HEK293 (cell line): ENCODE measurements around the gene LPP.

Experiments used
- CTCF ChIA-PET: fragments of 350-600 bp; formaldehyde crosslinking; extraction: SDS; loops from one replicate; lab custom pipeline; 2021; ENCODE audit warnings: antibody characterized with exemption; lab: Yijun Ruan, JAX
- POLR2A ChIA-PET: fragments of 300-600 bp; formaldehyde crosslinking; extraction: SDS; loops from one replicate; lab custom pipeline; 2020; ENCODE audit warnings: antibody characterized with exemption, inconsistent platforms; lab: Yijun Ruan, JAX
- H3K27ac ChIP-seq: fragments of 200-500 bp; sonication (Bioruptor generic); 2 replicates; pipeline ENCODE4 v1.5.1; 2014; ENCODE audit warnings: low read depth, low read length, control low read depth, inconsistent platforms; ENCODE audit errors: extremely low read depth
- H3K36me3 ChIP-seq, 2 experiments: fragments of 200-500 bp in 1 of 2; sonication (Bioruptor generic) in 1 of 2; 1 replicate in 1 of 2; 2 replicates in 1 of 2; pipeline ENCODE4 v1.5.1; 2014 to 2017; ENCODE audit warnings: inconsistent platforms in 2 of 2, low read length in 2 of 2; ENCODE audit not compliant: control insufficient read depth in 2 of 2, insufficient read depth in 1 of 2
- H3K4me1 ChIP-seq: fragments of 200-500 bp; sonication (Bioruptor generic); 2 replicates; pipeline ENCODE4 v1.5.1; 2014; ENCODE audit warnings: mild to moderate bottlenecking, low read length, inconsistent platforms; ENCODE audit not compliant: control insufficient read depth, insufficient read depth
- H3K4me3 ChIP-seq: 2 replicates; pipeline ENCODE4 v1.5.1; 2011; ENCODE audit warnings: low read depth, mild to moderate bottlenecking, control low read depth, low read length, moderate library complexity
- H3K9me3 ChIP-seq: fragments of 200-500 bp; sonication (Bioruptor generic); 2 replicates; pipeline ENCODE4 v1.5.1; 2014; ENCODE audit warnings: low read depth, low read length, inconsistent platforms; ENCODE audit not compliant: control insufficient read depth, insufficient read depth
- CTCF ChIP-seq: fragments of 450-650 bp; formaldehyde crosslinking; IDR thresholded peaks from 2 replicates; pipeline ENCODE4 v1.5.1; 2016; ENCODE audit warnings: missing biosample characterization, missing genetic modification characterization
- GLI2 ChIP-seq: fragments of 450-650 bp; formaldehyde crosslinking; IDR thresholded peaks from 2 replicates; pipeline ENCODE4; 2017; ENCODE audit warnings: missing biosample characterization, missing genetic modification characterization, low read depth, borderline replicate concordance
- GLI4 ChIP-seq: fragments of 450-650 bp; formaldehyde crosslinking; IDR thresholded peaks from 2 replicates; pipeline ENCODE4 v1.5.1; 2016; ENCODE audit warnings: missing biosample characterization, missing genetic modification characterization
- KLF16 ChIP-seq: fragments of 450-650 bp; formaldehyde crosslinking; IDR thresholded peaks from 2 replicates; pipeline ENCODE4 v1.5.1; 2017; ENCODE audit warnings: missing biosample characterization, missing genetic modification characterization
- MEIS1 ChIP-seq: sonication (generic); formaldehyde crosslinking; IDR thresholded peaks from 2 replicates; pipeline ENCODE4 v1.8.1; 2022; ENCODE audit warnings: missing genetic modification reagents, mild to moderate bottlenecking, borderline replicate concordance
- OVOL3 ChIP-seq: fragments of 450-650 bp; formaldehyde crosslinking; IDR thresholded peaks from 2 replicates; pipeline ENCODE4 v1.5.1; 2016; ENCODE audit warnings: missing biosample characterization, missing genetic modification characterization
- YY1 ChIP-seq: fragments of 450-650 bp; formaldehyde crosslinking; IDR thresholded peaks from 2 replicates; pipeline ENCODE4 v1.5.1; 2018; ENCODE audit warnings: missing biosample characterization, missing genetic modification characterization
- ZBTB48 ChIP-seq: fragments of 450-650 bp; formaldehyde crosslinking; IDR thresholded peaks from 2 replicates; pipeline ENCODE4 v1.5.1; 2016; ENCODE audit warnings: missing biosample characterization, missing genetic modification characterization
- ZBTB7A ChIP-seq: fragments of 450-650 bp; formaldehyde crosslinking; IDR thresholded peaks from 2 replicates; pipeline ENCODE4 v1.5.1; 2016; ENCODE audit warnings: low read depth, missing biosample characterization, missing genetic modification characterization
- ZNF132 ChIP-seq: fragments of 450-650 bp; formaldehyde crosslinking; IDR thresholded peaks from 2 replicates; pipeline ENCODE4 v1.5.1; 2017; ENCODE audit warnings: missing biosample characterization, missing genetic modification characterization, borderline replicate concordance
- ZNF169 ChIP-seq: fragments of 450-650 bp; formaldehyde crosslinking; IDR thresholded peaks from 2 replicates; pipeline ENCODE4 v1.5.1; 2016; ENCODE audit warnings: missing biosample characterization, missing genetic modification characterization
- ZNF175 ChIP-seq: fragments of 450-650 bp; formaldehyde crosslinking; IDR thresholded peaks from 2 replicates; pipeline ENCODE4 v1.5.1; 2016; ENCODE audit warnings: missing biosample characterization, missing genetic modification characterization
- ZNF274 ChIP-seq, 2 experiments: fragments of 200-500 bp in 1 of 2; fragments of 450-650 bp in 1 of 2; sonication (Bioruptor generic) in 1 of 2; formaldehyde crosslinking in 1 of 2; IDR thresholded peaks; 2 replicates each; pipeline versions ENCODE4 v1.5.1 to v1.6.1; 2014 to 2016; ENCODE audit warnings: borderline replicate concordance in 1 of 2, inconsistent platforms in 1 of 2, low read length in 1 of 2, missing biosample characterization in 1 of 2, missing genetic modification characterization in 1 of 2
- ZNF518A ChIP-seq: fragments of 450-650 bp; formaldehyde crosslinking; conservative IDR thresholded peaks from 2 replicates; pipeline ENCODE4 v1.5.1; 2016; ENCODE audit warnings: low read depth, missing biosample characterization, missing genetic modification characterization
- ZNF555 ChIP-seq: fragments of 450-650 bp; formaldehyde crosslinking; conservative IDR thresholded peaks from 2 replicates; pipeline ENCODE4 v1.5.1; 2017; ENCODE audit warnings: missing biosample characterization, mild to moderate bottlenecking, missing genetic modification characterization, inconsistent platforms
- ZNF596 ChIP-seq: fragments of 450-650 bp; IDR thresholded peaks from 2 replicates; pipeline ENCODE4 v1.5.0; 2018; ENCODE audit warnings: missing biosample characterization, mild to moderate bottlenecking, missing genetic modification characterization, moderate library complexity
- ZNF677 ChIP-seq: fragments of 450-650 bp; IDR thresholded peaks from 2 replicates; pipeline ENCODE4 v1.5.0; 2018; ENCODE audit warnings: missing biosample characterization, mild to moderate bottlenecking, missing genetic modification characterization, moderate library complexity
- ZNF777 ChIP-seq: fragments of 450-650 bp; formaldehyde crosslinking; IDR thresholded peaks from 2 replicates; pipeline ENCODE4 v1.5.1; 2017; ENCODE audit warnings: missing biosample characterization, missing genetic modification characterization, borderline replicate concordance
- ZSCAN16 ChIP-seq: fragments of 450-650 bp; formaldehyde crosslinking; IDR thresholded peaks from 2 replicates; pipeline ENCODE4 v1.5.1; 2016; ENCODE audit warnings: missing biosample characterization, missing genetic modification characterization
- TF ChIP-seq, protein P1 (sequence below): fragments of 450-650 bp; formaldehyde crosslinking; IDR thresholded peaks from 2 replicates; pipeline ENCODE4 v1.5.1; 2016; ENCODE audit warnings: missing biosample characterization, missing genetic modification characterization
- TF ChIP-seq, protein P2 (sequence below): fragments of 450-650 bp; formaldehyde crosslinking; IDR thresholded peaks from 2 replicates; pipeline ENCODE4 v1.5.1; 2016; ENCODE audit warnings: missing biosample characterization, missing genetic modification characterization
- TF ChIP-seq, protein P3 (sequence below): fragments of 450-650 bp; formaldehyde crosslinking; IDR thresholded peaks from 2 replicates; pipeline ENCODE4 v1.5.1; 2016; ENCODE audit warnings: missing biosample characterization, missing genetic modification characterization
- TF ChIP-seq, protein P4 (sequence below): fragments of 450-650 bp; formaldehyde crosslinking; IDR thresholded peaks from 2 replicates; pipeline ENCODE4 v1.5.1; 2016; ENCODE audit warnings: missing biosample characterization, missing genetic modification characterization

LPP gene

GRCh38 chr3:188472336-188472735 is 318.4 kb downstream of the LPP start (continued):
- TF ChIP-seq ZNF518A (no peak), OVOL3 (tag by site-specific recombination) (no peak), ZNF777 (tag by site-specific recombination) (no peak), YY1 (tag by site-specific recombination) (no peak), ZNF175 (no peak), ZNF169 (tag by site-specific recombination) (no peak), CTCF (tag by site-specific recombination) (no peak), ZNF677 (tag by site-specific recombination) (no peak), ZNF596 (tag by site-specific recombination) (no peak)
- TF ChIP-seq, protein P1, sequence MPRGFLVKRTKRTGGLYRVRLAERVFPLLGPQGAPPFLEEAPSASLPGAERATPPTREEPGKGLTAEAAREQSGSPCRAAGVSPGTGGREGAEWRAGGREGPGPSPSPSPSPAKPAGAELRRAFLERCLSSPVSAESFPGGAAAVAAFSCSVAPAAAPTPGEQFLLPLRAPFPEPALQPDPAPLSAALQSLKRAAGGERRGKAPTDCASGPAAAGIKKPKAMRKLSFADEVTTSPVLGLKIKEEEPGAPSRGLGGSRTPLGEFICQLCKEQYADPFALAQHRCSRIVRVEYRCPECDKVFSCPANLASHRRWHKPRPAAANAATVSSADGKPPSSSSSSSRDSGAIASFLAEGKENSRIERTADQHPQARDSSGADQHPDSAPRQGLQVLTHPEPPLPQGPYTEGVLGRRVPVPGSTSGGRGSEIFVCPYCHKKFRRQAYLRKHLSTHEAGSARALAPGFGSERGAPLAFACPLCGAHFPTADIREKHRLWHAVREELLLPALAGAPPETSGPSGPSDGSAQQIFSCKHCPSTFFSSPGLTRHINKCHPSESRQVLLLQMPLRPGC = no peak
- TF ChIP-seq, protein P2, sequence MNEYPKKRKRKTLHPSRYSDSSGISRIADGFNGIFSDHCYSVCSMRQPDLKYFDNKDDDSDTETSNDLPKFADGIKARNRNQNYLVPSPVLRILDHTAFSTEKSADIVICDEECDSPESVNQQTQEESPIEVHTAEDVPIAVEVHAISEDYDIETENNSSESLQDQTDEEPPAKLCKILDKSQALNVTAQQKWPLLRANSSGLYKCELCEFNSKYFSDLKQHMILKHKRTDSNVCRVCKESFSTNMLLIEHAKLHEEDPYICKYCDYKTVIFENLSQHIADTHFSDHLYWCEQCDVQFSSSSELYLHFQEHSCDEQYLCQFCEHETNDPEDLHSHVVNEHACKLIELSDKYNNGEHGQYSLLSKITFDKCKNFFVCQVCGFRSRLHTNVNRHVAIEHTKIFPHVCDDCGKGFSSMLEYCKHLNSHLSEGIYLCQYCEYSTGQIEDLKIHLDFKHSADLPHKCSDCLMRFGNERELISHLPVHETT = no peak

- CTCF ChIA-PET = interaction anchor here (0.6 kb wide), 1 partner anchor 207 kb away, joined by 3 read pairs; no protein-coding TSS in a partner anchor
- Histone ChIP-seq H3K4me3 (no peak overlapping the region), H3K36me3 (no peaks in the 10 kb centered on the region), H3K4me1 (no peaks in the 10 kb centered on the region), H3K9me3 (no peaks in the 10 kb centered on the region), H3K27ac (no peak overlapping the region)
- TF ChIP-seq ZNF555 (tag by site-specific recombination) (no peak), ZNF274 (IDR thresholded peaks at IDR 0.05; ENCODE audit: low read length) (no peak), ZNF274 (tag by site-specific recombination; IDR thresholded peaks at IDR 0.05; ENCODE audit: borderline replicate concordance) (no peak), ZBTB7A (tag by site-specific recombination) (no peak), GLI4 (no peak), ZSCAN16 (tag by site-specific recombination) (no peak), KLF16 (tag by site-specific recombination) (no peak), MEIS1 (no peak), ZNF596 (tag by site-specific recombination) (no peak), ZBTB48 (tag by site-specific recombination) (no peak), GLI2 (no peak), ZNF132 (no peak)
- TF ChIP-seq, protein P3, sequence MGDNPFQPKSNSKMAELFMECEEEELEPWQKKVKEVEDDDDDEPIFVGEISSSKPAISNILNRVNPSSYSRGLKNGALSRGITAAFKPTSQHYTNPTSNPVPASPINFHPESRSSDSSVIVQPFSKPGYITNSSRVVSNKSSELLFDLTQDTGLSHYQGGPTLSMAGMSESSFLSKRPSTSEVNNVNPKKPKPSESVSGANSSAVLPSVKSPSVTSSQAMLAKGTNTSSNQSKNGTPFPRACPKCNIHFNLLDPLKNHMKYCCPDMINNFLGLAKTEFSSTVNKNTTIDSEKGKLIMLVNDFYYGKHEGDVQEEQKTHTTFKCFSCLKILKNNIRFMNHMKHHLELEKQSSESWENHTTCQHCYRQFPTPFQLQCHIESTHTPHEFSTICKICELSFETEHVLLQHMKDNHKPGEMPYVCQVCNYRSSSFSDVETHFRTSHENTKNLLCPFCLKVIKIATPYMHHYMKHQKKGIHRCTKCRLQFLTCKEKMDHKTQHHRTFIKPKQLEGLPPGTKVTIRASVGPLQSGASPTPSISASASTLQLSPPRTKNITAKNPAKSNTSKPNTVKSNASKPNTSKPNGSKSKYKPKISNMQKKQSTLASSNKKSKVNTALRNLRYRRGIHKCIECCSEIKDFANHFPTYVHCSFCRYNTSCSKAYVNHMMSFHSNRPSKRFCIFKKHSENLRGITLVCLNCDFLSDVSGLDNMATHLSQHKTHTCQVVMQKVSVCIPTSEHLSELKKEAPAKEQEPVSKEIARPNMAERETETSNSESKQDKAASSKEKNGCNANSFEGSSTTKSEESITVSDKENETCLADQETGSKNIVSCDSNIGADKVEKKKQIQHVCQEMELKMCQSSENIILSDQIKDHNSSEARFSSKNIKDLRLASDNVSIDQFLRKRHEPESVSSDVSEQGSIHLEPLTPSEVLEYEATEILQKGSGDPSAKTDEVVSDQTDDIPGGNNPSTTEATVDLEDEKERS (tag by site-specific recombination) = no peak
- TF ChIP-seq, protein P4, sequence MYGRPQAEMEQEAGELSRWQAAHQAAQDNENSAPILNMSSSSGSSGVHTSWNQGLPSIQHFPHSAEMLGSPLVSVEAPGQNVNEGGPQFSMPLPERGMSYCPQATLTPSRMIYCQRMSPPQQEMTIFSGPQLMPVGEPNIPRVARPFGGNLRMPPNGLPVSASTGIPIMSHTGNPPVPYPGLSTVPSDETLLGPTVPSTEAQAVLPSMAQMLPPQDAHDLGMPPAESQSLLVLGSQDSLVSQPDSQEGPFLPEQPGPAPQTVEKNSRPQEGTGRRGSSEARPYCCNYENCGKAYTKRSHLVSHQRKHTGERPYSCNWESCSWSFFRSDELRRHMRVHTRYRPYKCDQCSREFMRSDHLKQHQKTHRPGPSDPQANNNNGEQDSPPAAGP (tag by site-specific recombination) = no peak
- POLR2A ChIA-PET = no interaction called here
Observed at GRCh38 chr3:188473045-188473444, 319.1 kb downstream of the LPP start.
